Pons (tissue), 1 donor: ENCODE results near the gene CTSE.

Experiments used
- DNase-seq: peaks from one replicate; pipeline ENCODE4 v3.0.0-alpha.2; 2016; ENCODE audit warnings: low spot score

Gene CTSE

DNA sequence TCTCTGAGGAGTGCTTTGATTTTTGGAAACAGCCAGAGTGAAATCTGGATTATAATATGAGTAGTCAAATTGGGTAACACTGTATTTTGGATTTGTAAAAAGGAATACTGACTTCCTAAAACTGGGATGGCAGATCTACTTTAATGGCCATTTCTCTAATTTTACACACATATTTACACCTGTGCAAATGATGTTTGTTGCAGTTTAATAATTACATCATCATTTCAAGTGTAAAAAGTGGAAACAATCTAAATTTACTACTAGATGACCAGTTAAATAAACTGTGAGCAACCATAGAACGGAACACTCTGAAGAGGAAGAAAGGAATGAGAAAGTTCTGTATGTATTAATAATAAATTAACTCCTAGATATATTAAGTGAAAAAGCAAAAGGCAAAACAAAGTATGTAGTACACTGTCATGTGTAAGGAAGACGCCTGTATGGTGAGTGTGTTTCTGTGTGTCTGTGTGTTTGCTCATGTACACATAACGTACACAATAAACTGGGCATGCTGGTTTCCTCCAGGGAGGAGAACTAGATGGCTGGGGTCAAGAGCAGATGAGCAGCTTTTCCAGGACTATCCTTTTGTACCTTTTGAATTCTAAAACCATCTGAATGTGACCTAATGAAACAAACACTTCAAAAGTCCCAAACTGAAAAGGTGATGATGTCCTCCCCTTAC is 26.4 kb upstream of the CTSE start:
- no peak for DNase-seq

DNA sequence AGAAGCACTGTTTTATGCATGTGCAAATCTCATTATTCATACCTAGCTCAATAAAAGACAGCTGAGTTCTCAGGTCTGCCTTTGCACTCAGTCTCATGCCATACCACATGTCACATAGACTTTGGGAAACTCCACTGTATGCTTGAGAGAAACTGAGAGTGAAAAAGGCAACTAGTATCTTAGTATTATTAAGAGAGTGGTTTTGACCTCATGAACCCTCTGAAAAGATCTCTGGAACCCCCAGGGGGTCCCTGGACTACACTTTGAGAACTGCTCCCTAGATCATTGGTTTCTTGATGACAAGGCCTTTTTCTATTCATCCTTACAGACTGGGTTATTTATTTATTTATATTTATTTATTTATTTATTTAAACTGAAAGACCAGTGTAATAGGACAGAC is 25.6 kb upstream of the CTSE start:
- DNase-seq = no peak

GRCh38 chr1:206048582-206048981 is 24.9 kb upstream of the CTSE start:
- DNase-seq = no peak

GRCh38 chr1:206047271-206047670 is 23.6 kb upstream of the CTSE start:
- DNase-seq = no peak

DNA sequence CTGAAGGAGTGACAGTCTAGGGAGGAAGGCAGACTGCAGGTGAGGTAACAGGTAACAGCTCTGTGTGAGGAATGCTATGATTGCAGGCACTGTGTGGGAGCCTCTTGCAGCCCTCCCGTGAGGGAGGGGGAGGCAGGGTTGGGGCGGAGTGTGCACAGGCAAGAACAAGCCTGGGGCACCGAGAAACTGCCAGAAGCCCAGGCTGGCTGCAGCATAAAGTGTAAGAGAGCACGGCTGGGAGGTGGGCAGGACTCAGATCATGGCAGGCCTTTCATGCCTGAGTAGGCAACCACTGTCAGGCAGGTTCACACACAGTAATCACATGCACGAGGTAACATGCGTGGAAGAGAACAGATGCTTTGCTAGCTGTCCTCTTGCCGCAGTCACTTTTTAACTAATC is 17.9 kb upstream of the CTSE start:
- no peak for DNase-seq

DNA sequence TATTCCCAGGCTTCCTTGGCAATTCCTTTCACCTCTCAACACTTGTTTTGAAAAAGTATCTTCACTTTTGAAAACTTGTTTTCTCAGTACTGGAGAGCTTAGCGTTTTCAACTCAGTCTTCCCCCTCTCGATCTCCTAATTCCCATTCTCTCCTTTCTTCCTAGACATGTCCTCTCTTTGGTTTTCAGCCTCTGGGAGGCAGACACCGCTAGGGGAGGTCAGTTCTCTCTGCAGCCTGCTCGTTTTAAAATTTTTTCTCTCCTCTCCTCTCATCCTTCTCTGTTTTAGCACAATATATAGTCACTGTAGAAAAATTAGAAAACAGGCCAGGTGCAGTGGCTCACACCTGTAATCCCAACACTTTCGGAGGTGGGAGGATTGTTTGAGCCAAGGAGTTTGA is 16.6 kb upstream of the CTSE start:
- DNase-seq = no peak

GRCh38 chr1:206039046-206039973 is 15.6 kb upstream of the CTSE start:
- no peak for DNase-seq

- no peak for DNase-seq
These were observed 13.9 kb upstream of the CTSE start for GRCh38 chr1:206037581-206037980.

DNA sequence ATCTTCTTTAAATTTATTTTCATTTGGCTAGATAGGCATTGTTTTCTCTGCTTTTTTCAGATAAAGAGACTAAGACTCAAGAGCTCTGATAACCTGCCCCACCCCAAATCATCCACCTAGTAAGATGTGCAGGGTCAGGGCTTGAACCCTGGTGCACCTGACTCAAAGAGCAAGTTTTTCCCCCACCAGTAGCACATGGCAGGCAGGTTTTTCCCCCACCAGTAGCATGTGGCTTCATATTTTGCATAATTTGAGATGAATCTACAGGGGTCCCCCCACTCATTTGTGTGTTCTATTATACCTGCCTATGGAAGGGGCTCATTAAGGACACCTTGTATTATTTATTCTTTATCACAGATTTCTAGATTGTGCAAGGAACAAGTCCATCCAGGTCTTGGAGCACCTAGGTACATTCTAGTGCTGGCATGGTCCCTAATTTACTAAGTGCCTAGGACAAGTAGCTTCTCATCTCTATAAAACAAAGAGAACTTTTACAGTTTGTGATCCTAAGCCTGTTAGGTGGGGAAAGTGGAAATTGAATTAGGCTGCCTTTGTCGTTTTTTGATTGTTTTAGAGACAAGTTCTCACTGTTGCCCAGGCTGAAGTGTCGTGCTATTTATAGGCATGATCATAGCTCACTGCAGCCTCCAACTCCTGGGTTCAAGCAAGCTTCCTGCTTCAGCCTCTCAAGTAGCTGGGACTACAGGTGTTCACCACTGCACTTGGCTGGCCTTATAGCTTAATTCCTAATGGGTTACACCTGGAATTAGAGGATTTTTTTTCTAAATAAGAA is 13.2 kb upstream of the CTSE start:
- DNase-seq = no peak

DNA sequence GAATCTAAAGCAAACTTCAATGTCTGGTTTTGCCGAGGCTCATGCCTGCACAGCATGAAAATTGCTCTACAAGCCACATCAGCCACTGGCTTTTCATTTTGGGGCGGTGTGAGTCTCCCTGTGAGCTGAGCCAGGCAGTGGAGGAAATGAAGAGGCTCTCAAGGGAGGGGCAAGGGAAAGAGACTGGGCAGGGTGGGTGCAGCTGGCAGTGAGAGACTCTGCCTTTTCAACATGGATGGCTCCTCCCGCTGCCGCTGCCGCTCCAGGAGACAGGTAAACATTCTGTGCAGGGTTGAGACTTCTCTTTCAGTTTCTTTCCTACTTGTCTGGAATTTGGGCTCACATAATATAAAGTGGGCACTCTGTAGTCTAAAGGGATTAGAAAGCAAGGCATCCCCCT is 11.3 kb upstream of the CTSE start:
- no peak for DNase-seq

DNA sequence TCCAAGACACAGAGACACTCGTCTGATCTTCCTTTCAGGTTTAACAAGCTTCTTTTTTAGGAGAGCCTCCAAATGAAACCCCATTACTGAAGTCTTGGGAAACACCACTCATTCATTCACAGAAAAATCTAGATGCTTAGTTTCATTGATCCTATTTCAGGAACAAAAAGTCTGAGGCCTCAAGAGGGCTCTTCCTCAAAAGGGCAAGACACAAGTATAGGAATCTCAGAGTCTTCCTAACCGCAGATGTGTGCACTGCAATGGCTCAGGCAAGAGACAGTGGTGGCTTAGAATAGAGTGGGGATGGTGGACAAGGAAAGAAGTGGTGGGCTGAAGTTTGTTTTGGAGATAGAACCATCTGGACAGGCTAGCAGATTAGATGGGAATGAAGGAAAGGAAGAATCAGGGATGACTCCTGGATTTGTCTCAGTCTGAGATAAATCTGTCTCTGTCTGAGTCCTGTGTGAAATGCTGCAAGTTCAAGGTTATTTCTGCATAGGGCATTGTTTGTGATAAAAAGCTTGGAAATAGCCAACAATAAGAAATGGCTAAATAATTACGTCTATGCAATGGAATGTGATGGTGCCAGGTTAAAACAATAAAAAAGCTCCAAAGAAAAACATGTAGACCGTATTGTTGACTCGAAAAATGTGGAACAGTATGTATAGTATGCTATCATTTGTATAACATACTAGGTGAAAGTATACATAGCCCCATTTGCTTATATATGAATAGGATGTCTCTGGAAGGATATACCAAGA is 8.9 kb upstream of the CTSE start:
- DNase-seq = peak; percentile 63

DNA sequence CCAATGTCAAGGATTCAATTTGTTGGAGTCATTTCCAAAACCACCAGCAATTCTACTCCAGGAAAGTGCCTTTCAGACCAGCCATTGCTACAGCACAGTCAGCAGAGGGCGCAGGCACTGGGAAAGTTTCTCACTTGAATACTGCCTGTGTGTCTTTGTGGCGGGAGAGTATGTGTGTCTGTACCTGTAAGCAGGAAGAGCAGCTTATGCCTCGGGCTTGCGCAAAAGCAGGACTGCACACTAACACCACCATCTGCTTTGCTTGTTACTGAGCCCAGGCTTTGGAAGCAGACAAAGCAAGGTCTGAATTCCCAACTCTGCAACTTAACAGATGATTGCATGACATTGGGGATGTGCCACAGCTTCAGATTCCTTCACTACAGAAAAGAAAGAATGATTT is 7.0 kb upstream of the CTSE start:
- DNase-seq = peak; percentile 81

GRCh38 chr1:206030191-206030590 is 6.5 kb upstream of the CTSE start:
- DNase-seq = no peak

- no peak for DNase-seq
These were observed 5.8 kb upstream of the CTSE start for GRCh38 chr1:206029484-206029883.

DNA sequence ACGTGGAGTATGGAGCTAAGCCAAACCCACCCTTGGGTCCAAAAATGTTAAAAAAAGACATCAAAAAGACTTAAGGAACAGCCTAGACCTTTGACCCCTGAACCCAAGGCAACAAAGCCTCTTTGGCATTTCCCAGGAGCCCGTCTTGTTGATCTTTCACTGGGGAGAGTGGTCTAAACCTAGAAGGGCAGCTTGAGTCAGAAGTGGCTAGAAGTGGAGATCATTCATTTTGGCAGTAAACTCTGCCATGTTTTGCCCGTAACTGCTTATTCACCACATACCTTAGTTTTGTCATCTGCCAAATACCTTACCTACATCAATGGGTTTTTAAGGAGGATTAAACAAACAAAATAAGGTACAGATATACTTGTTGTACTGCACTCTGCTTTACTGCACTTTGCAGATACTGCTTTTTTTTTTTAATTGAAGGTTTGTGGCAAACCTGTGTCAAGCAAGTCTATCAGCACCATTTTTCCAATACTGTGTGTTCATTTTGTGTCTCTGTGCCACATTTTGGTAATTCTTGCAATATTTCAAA is 1.7 kb upstream of the CTSE start:
- DNase-seq = no peak

DNA sequence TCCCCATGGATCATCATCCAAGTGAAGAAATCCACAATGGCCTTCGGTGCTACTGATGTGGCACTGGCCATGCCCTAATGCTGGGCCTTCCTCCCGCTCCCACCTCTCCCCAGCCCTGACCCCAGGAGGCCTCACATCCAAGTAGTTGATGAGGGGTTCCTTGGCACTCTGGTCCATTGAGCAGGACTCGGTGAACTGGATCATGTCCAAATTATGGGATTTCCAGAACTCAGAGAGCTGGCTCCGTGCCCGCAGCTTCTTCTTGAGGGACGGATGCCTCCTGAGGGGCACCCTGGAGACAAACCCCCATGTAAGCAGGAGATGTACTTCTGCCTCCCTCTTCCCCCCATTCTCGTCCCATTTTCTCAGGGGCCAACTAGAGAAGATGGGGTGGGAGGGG is 929 bp downstream of the CTSE start:
- DNase-seq = no peak

DNA sequence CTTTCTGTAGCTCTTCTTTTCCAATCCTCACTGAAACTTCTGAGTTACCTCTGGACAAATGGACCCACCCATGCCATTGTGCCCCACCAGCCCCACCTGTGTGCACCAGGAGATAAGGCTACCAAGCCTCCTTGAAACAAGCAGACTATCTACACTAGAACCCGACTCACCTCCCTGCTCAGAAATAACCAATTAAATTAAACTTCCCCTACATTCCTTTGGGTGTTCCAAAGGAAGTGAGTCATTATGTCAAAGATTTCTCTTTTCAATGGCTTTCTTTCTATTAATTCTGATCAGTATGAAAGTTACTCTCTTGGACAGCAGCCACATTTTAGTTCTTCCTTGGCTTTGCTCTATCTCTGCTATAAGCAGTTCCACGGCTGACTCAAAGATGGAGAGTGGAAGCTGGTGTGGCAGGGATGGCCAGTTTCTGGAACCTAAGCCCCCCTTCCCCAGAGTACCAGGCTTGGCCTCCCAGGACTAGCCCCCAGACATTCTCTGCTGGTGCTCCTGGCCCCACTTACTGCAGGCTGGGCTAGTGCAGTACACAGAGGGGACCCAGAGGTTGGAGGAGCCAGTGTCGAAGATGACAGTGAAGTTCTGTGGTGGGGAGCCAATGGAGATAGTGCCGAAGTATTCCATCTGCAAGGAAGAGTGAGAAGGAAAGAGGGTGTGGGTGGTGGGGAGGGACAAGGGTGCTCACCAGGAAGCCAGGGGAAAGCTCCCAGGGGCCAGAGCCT is 1.9 kb downstream of the CTSE start:
- no peak for DNase-seq

DNA sequence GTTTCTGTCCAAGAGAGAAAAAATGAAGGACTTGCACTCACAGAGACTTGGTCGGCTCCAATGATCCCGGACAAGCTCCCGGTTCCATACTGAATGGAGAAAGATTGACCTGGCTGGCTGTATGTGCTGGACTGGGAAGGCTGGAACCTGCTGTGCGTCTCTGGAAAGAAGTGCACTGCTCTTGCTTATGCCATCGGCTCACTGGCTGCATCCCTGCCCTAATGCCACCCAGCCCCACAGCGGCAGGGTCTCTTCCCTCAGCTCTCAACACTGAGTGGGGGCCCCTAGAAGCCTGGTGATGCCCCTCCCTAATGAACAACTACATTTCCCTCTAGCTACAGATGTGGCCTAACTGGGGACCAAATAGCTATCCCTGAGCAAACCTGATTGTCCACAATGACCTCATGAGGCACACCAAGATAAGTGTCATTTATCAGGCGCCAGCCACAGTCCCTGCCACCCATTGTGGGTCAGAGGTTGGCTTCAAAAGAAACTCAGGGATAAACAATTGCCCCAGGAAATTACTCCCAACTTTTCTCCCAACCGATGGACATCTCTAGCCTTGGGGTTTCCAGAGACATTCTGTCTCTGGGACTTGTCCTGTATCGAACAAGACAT is 2.6 kb downstream of the CTSE start:
- DNase-seq = no peak

- DNase-seq = no peak
These were observed 3.2 kb downstream of the CTSE start for GRCh38 chr1:206020393-206021007.

DNA sequence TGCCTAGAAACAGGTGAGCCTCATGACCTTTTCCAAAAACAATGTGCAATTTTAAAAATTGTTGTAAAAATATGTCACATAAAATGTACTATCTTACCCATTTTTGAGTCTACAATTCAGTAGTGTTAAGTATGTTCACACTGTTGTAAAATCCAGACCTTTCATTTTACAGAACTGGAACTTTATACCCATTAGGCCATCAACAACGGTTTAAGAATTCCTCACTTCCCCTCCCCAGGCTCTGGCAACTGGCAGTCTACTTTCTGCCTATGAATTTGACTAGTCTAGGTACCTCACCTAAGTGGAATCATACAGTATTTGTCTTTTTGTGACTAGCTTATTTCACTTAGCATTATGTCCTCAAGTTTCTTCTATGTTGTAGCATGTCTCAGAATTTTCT is 8.6 kb downstream of the CTSE start:
- no peak for DNase-seq
